WTC11 (cell line): ENCODE results near the gene YIPF5. TPM values are rescaled to one million over a fixed set of nuclear protein-coding genes. Genes with fewer than 3 reads are reported as not detected.

Experiments used
- ATAC-seq: fragments of 200-7000 bp; cut with Tn5 transposase; 2 replicates; pipeline ENCODE4 v1.10.0; 2021; ENCODE audit warnings: mild to moderate bottlenecking, moderate library complexity
- CTCF ChIA-PET: fragments of 300-600 bp; sonication (Branson Sonifier 250); formaldehyde crosslinking; loops from one replicate; lab custom pipeline; 2021; ENCODE audit warnings: antibody characterized with exemption; lab: Charles Lee
- POLR2A ChIA-PET: fragments of 350-600 bp; sonication (Branson Sonifier 250); formaldehyde crosslinking; loops from one replicate; lab custom pipeline; 2021; ENCODE audit warnings: antibody characterized with exemption; lab: Charles Lee
- DNase-seq: peaks from one replicate; pipeline ENCODE4 v3.0.0; 2021; ENCODE audit warnings: low spot score
- H3K27ac Mint-ChIP-seq: 2 replicates; pipeline ENCODE4 v1.8.0; 2021; ENCODE audit warnings: mixed read lengths
- H3K27me3 Mint-ChIP-seq: 2 replicates; pipeline ENCODE4 v1.8.0; 2021; ENCODE audit warnings: low read depth, mild to moderate bottlenecking, moderate library complexity, mixed read lengths
- H3K36me3 Mint-ChIP-seq: 2 replicates; pipeline ENCODE4 v1.8.0; 2021; ENCODE audit warnings: mixed read lengths
- H3K4me1 Mint-ChIP-seq: 2 replicates; pipeline ENCODE4 v1.8.0; 2022; ENCODE audit warnings: mixed read lengths
- H3K4me3 Mint-ChIP-seq: 2 replicates; pipeline ENCODE4 v1.8.0; 2021; ENCODE audit warnings: mild to moderate bottlenecking, moderate library complexity, mixed read lengths
- H3K9me3 Mint-ChIP-seq: 2 replicates; pipeline ENCODE4 v1.8.0; 2021; ENCODE audit warnings: mixed read lengths
- CREM ChIP-seq: sonication (generic); formaldehyde crosslinking; IDR thresholded peaks from 2 replicates; pipeline ENCODE4 v1.8.1; 2022; ENCODE audit warnings: mild to moderate bottlenecking, missing genetic modification reagents, moderate library complexity
- CTCF ChIP-seq: fragments of 200-600 bp; IDR thresholded peaks from 2 replicates; pipeline ENCODE4 v1.8.0; 2022; ENCODE audit warnings: antibody characterized with exemption
- E2F4 ChIP-seq: sonication (generic); formaldehyde crosslinking; IDR thresholded peaks from 2 replicates; pipeline ENCODE4 v1.8.1; 2022; ENCODE audit warnings: low read depth, mild to moderate bottlenecking, moderate library complexity, missing genetic modification reagents, borderline replicate concordance
- KAT7 ChIP-seq: sonication (generic); formaldehyde crosslinking; IDR thresholded peaks from 2 replicates; pipeline ENCODE4 v1.8.1; 2023; ENCODE audit warnings: missing genetic modification reagents, mild to moderate bottlenecking, borderline replicate concordance
- NFE2L1 ChIP-seq: sonication (generic); formaldehyde crosslinking; IDR thresholded peaks from 2 replicates; pipeline ENCODE4 v1.8.1; 2023; ENCODE audit warnings: missing genetic modification reagents
- NFYB ChIP-seq: sonication (generic); formaldehyde crosslinking; conservative IDR thresholded peaks from 2 replicates; pipeline ENCODE4 v1.8.0; 2022; ENCODE audit warnings: low read depth, missing genetic modification reagents
- NR1H2 ChIP-seq: sonication (generic); formaldehyde crosslinking; IDR thresholded peaks from 2 replicates; pipeline ENCODE4 v1.9.0; 2021; ENCODE audit warnings: mild to moderate bottlenecking, moderate library complexity, missing genetic modification reagents
- NR2C2 ChIP-seq: sonication (generic); formaldehyde crosslinking; IDR thresholded peaks from 2 replicates; pipeline ENCODE4 v1.8.0; 2022; ENCODE audit warnings: mild to moderate bottlenecking, missing genetic modification reagents
- SMAD3 ChIP-seq: sonication (generic); formaldehyde crosslinking; IDR thresholded peaks from 2 replicates; pipeline ENCODE4 v1.8.0; 2022; ENCODE audit warnings: missing genetic modification reagents, mild to moderate bottlenecking, borderline replicate concordance
- SOX15 ChIP-seq: fragments of 250-450 bp; sonication (Bioruptor Pico); IDR thresholded peaks from 2 replicates; pipeline ENCODE4 v1.9.0; 2021; ENCODE audit warnings: mild to moderate bottlenecking
- TEAD4 ChIP-seq: sonication (generic); formaldehyde crosslinking; IDR thresholded peaks from 2 replicates; pipeline ENCODE4 v1.8.0; 2022; ENCODE audit warnings: mild to moderate bottlenecking, missing genetic modification reagents
- USF2 ChIP-seq: sonication (generic); formaldehyde crosslinking; IDR thresholded peaks from 2 replicates; pipeline ENCODE4 v1.8.1; 2023; ENCODE audit warnings: mild to moderate bottlenecking, missing genetic modification reagents, moderate library complexity
- ZNF138 ChIP-seq: sonication (generic); formaldehyde crosslinking; conservative IDR thresholded peaks from 2 replicates; pipeline ENCODE4 v1.8.1; 2022; ENCODE audit warnings: mild to moderate bottlenecking, moderate library complexity, missing genetic modification reagents
- ZNF232 ChIP-seq: sonication (generic); formaldehyde crosslinking; IDR thresholded peaks from 2 replicates; pipeline ENCODE4 v1.8.0; 2022; ENCODE audit warnings: mild to moderate bottlenecking, missing genetic modification reagents
- ZNF263 ChIP-seq: sonication (generic); formaldehyde crosslinking; IDR thresholded peaks from 2 replicates; pipeline ENCODE4 v1.8.1; 2022; ENCODE audit warnings: low read depth, mild to moderate bottlenecking, moderate library complexity, missing genetic modification reagents
- ZNF396 ChIP-seq: fragments of 250-450 bp; sonication (Bioruptor Pico); IDR thresholded peaks from 2 replicates; pipeline ENCODE4 v1.8.0; 2021; ENCODE audit warnings: mild to moderate bottlenecking, moderate library complexity, borderline replicate concordance
- ZNF423 ChIP-seq: fragments of 250-450 bp; sonication (Bioruptor Pico); IDR thresholded peaks from 2 replicates; pipeline ENCODE4 v2.1.2; 2022; ENCODE audit warnings: mild to moderate bottlenecking, moderate library complexity
- ZSCAN18 ChIP-seq: fragments of 250-450 bp; sonication (Bioruptor Pico); IDR thresholded peaks from 2 replicates; pipeline ENCODE4 v2.1.2; 2022; ENCODE audit warnings: mild to moderate bottlenecking, moderate library complexity
- total RNA-seq: library from RNA; stranded (reverse); gene quantifications from 3 replicates; pipeline ENCODE4 v1.2.3, GENCODE V29; 2021
- TF ChIP-seq, protein P1 (sequence below): fragments of 250-450 bp; sonication (Bioruptor Pico); IDR thresholded peaks from 2 replicates; pipeline ENCODE4 v1.8.0; 2021; ENCODE audit warnings: mild to moderate bottlenecking
- TF ChIP-seq, protein P2 (sequence below): sonication (generic); formaldehyde crosslinking; IDR thresholded peaks from 2 replicates; pipeline ENCODE4 v1.8.0; 2022; ENCODE audit warnings: mild to moderate bottlenecking, missing genetic modification reagents
- TF ChIP-seq, protein P3 (sequence below): sonication (generic); formaldehyde crosslinking; IDR thresholded peaks from 2 replicates; pipeline ENCODE4 v1.8.1; 2023; ENCODE audit warnings: mild to moderate bottlenecking, missing genetic modification reagents, borderline replicate concordance
- TF ChIP-seq, protein P4 (sequence below): sonication (generic); formaldehyde crosslinking; IDR thresholded peaks from 2 replicates; pipeline ENCODE4 v1.8.1; 2022; ENCODE audit warnings: mild to moderate bottlenecking, missing genetic modification reagents, moderate library complexity, borderline replicate concordance

Gene YIPF5
- total RNA-seq, 1 experiment from 2014 or later = 39.2 TPM

GRCh38 chr5:144202072-144202471 is 31.6 kb upstream of the YIPF5 start:
- peaks cover 12% of the 10 kb centered on the region for H3K4me1 Mint-ChIP-seq
- ChIA-PET POLR2A (no interaction called here), CTCF (interaction anchor here (0.6 kb wide), 1 partner anchor 22 kb away, joined by 3 read pairs; no protein-coding TSS in a partner anchor)
- peaks cover 33% of the 10 kb centered on the region for H3K27me3 Mint-ChIP-seq
- H3K9me3 Mint-ChIP-seq = no peaks in the 10 kb centered on the region
- ATAC-seq = no peak
- no peak overlapping the region for H3K4me3 Mint-ChIP-seq
- TF ChIP-seq ZNF423 (no peak), CREM (CRISPR knock-in tag) (no peak), SOX15 (no peak), ZSCAN18 (no peak), SMAD3 (CRISPR knock-in tag) (no peak), NFYB (CRISPR knock-in tag) (no peak), E2F4 (CRISPR knock-in tag) (no peak), USF2 (CRISPR knock-in tag) (no peak), NR2C2 (no peak), ZNF396 (no peak), TEAD4 (CRISPR knock-in tag) (no peak), KAT7 (CRISPR knock-in tag) (no peak)
- TF ChIP-seq, protein P1, sequence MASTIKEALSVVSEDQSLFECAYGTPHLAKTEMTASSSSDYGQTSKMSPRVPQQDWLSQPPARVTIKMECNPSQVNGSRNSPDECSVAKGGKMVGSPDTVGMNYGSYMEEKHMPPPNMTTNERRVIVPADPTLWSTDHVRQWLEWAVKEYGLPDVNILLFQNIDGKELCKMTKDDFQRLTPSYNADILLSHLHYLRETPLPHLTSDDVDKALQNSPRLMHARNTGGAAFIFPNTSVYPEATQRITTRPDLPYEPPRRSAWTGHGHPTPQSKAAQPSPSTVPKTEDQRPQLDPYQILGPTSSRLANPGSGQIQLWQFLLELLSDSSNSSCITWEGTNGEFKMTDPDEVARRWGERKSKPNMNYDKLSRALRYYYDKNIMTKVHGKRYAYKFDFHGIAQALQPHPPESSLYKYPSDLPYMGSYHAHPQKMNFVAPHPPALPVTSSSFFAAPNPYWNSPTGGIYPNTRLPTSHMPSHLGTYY (CRISPR knock-in tag) = no peak
- TF ChIP-seq, protein P2, sequence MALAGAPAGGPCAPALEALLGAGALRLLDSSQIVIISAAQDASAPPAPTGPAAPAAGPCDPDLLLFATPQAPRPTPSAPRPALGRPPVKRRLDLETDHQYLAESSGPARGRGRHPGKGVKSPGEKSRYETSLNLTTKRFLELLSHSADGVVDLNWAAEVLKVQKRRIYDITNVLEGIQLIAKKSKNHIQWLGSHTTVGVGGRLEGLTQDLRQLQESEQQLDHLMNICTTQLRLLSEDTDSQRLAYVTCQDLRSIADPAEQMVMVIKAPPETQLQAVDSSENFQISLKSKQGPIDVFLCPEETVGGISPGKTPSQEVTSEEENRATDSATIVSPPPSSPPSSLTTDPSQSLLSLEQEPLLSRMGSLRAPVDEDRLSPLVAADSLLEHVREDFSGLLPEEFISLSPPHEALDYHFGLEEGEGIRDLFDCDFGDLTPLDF (CRISPR knock-in tag) = no peak
- TF ChIP-seq, protein P3, sequence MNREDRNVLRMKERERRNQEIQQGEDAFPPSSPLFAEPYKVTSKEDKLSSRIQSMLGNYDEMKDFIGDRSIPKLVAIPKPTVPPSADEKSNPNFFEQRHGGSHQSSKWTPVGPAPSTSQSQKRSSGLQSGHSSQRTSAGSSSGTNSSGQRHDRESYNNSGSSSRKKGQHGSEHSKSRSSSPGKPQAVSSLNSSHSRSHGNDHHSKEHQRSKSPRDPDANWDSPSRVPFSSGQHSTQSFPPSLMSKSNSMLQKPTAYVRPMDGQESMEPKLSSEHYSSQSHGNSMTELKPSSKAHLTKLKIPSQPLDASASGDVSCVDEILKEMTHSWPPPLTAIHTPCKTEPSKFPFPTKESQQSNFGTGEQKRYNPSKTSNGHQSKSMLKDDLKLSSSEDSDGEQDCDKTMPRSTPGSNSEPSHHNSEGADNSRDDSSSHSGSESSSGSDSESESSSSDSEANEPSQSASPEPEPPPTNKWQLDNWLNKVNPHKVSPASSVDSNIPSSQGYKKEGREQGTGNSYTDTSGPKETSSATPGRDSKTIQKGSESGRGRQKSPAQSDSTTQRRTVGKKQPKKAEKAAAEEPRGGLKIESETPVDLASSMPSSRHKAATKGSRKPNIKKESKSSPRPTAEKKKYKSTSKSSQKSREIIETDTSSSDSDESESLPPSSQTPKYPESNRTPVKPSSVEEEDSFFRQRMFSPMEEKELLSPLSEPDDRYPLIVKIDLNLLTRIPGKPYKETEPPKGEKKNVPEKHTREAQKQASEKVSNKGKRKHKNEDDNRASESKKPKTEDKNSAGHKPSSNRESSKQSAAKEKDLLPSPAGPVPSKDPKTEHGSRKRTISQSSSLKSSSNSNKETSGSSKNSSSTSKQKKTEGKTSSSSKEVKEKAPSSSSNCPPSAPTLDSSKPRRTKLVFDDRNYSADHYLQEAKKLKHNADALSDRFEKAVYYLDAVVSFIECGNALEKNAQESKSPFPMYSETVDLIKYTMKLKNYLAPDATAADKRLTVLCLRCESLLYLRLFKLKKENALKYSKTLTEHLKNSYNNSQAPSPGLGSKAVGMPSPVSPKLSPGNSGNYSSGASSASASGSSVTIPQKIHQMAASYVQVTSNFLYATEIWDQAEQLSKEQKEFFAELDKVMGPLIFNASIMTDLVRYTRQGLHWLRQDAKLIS (CRISPR knock-in tag) = no peak
- DNase-seq = no peak
- H3K27ac Mint-ChIP-seq = no peak overlapping the region
- no peaks in the 10 kb centered on the region for H3K36me3 Mint-ChIP-seq

DNA sequence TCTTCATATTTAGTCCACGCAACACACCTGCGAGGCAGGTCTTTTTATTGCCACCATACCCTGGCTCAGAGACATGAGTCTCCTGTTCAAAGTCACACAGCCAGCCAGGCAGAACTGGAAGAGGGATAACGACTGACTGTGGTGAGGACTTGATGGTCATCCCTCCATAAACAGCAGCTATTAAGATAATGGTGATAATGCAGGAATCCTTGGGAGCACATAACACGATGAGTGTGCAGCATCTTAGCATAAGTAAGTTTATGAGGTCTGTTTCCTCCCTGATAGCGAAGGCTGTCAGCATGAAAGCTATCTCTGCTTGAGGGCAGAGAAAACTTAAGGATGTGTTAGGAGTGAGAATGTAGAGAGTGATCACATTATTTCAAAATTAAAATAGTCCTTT is 31.1 kb upstream of the YIPF5 start:
- H3K27me3 Mint-ChIP-seq = peaks cover 28% of the 10 kb centered on the region
- no peaks in the 10 kb centered on the region for H3K9me3 Mint-ChIP-seq
- ChIA-PET POLR2A (no interaction called here), CTCF (interaction anchor here (0.6 kb wide), 1 partner anchor 21 kb away, joined by 3 read pairs; no protein-coding TSS in a partner anchor)
- H3K36me3 Mint-ChIP-seq = no peaks in the 10 kb centered on the region
- H3K4me1 Mint-ChIP-seq = peaks cover 12% of the 10 kb centered on the region
- DNase-seq (no peak), ATAC-seq (no peak)
- no peak overlapping the region for H3K27ac Mint-ChIP-seq
- no peak overlapping the region for H3K4me3 Mint-ChIP-seq
- TF ChIP-seq ZNF263 (CRISPR knock-in tag) (no peak), ZNF138 (CRISPR knock-in tag) (no peak), CTCF (no peak), NR1H2 (CRISPR knock-in tag) (no peak), SMAD3 (CRISPR knock-in tag) (no peak), ZNF232 (CRISPR knock-in tag) (no peak), NFE2L1 (CRISPR knock-in tag) (no peak)
- TF ChIP-seq, protein P4, sequence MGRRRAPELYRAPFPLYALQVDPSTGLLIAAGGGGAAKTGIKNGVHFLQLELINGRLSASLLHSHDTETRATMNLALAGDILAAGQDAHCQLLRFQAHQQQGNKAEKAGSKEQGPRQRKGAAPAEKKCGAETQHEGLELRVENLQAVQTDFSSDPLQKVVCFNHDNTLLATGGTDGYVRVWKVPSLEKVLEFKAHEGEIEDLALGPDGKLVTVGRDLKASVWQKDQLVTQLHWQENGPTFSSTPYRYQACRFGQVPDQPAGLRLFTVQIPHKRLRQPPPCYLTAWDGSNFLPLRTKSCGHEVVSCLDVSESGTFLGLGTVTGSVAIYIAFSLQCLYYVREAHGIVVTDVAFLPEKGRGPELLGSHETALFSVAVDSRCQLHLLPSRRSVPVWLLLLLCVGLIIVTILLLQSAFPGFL (CRISPR knock-in tag) = no peak
